ENCODE measurements around the gene FOXR1.
"Not testable (repeated sequence)": the region's sequence is repeated elsewhere in the genome, so short reads cannot be mapped to it uniquely, and the experiment has no call there.

FOXR1 gene

DNA sequence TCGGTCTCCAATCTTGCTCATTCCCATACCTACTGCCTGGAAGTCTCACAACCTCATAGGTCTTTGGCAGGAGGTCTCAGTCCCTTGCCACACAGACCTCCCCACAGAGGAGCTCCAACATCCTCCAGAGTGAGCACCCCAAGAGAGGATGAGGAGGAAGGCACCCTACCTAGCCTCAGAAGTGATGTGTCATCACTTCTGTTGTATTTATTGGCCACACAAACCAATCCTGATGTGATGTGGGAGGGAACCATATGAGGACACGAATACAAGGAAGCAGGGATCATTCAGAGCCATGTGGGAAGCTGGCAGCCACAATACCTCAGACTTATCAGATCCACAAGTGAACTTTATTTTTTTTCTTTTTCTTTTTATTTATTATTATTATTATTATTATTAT, 24.5 kb upstream of the FOXR1 start:
- DNase-seq (ENCODE audit: low read depth in 2 of 2) = no peak

DNA sequence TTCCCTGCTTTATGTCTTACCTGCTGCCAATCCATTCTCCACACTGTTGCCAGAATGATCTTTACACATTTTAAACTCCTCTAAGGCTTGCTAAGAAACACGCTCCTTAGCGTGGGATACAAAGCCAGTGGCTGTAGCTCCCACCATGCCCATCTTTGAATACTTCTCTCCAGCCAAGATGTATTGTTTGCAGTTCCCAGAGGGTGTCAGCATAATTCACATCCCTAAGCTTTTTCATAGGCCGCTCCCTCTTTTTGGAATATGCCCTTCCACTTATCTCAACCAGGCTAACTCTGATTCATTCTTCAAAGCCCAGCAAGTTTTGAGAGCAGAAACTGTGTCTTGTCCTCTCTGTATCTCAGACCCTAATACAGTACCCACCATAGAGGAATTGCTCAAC, 23.6 kb upstream of the FOXR1 start:
- no peak for DNase-seq (ENCODE audit: low read depth in 2 of 2)

DNA sequence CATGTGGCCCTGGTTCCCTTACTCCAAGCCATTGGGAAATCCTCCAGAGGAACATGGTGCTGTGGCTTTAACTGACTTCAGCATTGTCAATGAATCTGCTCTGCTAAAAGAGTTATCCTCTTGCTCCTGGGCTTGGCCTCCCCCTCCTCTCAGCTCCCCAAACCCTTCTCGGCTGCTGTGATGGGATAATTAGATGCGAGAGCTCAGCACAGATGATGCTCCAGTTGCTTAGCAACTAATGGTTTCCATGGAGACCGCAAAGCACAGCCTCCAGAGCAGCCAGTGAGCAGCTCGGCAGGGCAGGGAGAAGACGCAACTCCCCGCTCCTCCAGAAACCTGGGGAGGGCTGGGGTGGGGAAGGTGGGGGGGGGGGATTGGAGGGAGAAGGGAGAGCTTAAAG, 18.3 kb upstream of the FOXR1 start:
- DNase-seq (ENCODE audit: low read depth in 2 of 2) = no peak

DNA sequence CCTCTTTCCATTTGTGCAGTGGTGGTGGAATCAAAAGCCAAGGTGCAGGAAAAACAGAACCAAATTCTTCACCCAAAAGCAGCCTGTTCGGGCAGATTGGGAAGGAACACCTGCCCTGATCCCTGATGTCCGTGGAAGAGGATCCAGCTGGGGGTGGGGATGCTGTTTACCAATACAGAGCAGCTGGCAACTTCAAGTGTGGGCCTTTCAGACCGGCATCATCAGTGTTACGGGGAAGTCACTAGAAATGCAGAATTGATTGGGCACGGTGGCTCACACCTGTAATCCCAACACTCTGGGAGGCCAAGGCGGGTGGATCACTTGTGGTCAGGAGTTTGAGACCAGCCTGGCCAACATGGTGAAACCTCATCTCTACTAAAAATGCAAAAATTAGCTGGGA, 17.6 kb upstream of the FOXR1 start:
- DNase-seq (ENCODE audit: low read depth in 2 of 2) = not testable (repeated sequence)

DNA sequence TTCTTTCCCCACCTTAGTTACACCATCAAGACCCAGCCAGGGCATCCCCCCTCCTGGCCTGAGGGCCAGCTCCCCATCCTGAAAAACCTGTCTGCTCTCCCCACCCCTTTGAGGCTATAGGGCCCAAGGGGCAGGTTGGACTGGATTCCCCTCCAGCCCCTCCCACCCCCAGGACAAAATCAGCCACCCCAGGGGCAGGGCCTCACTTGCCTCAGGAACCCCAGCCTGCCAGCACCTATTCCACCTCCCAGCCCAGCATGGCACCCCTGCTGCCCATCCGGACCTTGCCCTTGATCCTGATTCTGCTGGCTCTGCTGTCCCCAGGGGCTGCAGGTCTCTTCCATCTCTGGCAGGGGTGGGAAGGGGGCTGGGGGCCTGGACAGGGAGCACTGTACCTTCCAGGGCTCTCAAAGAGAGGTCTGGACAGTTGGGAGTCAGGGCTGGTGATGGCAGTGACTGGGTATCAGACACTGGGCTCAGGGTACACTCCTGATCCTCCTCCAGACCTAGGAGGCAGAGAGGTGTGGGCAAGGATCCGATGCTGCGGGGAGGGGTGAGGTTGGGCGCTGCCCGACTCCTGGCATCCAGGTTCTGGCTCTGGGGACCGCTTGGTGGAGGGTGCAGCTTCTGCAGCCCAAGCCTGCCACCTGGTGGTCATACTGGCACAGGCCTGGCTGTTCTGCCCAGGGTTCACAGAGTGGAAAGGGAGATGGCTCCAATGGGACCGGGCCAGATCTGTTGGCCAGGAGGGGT, 15.3 kb upstream of the FOXR1 start, which contains the start of gene UPK2:
Gene UPK2 (plus strand): TSS at position 205 of the 753 bp plus-strand sequence. CDS start 53 bp downstream, at position 258.
- peak; percentile 76 to 86 for DNase-seq (ENCODE audit: low read depth in 2 of 2)

DNA sequence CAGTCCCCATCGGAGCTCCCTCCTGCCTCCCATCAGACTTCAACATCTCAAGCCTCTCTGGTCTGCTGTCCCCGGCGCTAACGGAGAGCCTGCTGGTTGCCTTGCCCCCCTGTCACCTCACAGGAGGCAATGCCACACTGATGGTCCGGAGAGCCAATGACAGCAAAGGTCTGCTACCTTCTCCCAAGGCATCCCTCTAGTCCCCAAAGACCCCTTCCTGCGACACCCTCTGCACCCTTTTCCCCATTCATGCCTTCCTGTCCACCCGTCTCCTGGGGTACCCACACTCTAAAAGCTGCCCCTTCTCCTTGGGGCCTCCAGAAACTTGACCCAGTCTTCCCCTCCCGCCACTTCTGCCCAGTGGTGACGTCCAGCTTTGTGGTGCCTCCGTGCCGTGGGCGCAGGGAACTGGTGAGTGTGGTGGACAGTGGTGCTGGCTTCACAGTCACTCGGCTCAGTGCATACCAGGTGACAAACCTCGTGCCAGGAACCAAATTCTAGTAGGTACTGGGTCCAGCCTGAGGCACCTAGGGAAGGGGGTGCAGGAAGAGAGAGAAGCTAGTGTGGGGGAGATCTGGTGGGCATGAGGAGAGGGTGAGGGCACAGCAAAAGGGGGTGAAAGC, 14.6 kb upstream of the FOXR1 start:
- DNase-seq (ENCODE audit: low read depth in 2 of 2) = no peak

DNA sequence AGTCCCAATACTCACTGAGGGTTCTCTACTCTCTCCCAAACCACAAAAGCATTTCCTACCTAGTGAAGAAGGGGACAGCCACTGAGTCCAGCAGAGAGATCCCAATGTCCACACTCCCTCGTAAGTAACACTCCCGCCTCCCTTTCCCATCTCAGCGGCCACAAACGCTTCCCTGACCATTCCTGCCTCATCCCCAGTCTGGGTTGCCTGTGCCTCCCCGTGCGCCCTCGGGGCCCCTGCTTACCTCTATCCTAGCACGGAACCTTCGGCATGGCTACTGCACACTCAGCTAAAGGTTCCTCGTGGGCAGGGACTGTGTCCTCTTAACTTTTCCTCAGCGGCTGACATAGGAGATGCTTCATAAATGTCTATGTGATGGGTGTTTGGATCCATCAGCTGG, 14.0 kb upstream of the FOXR1 start:
- DNase-seq (ENCODE audit: low read depth in 2 of 2) = no peak

DNA sequence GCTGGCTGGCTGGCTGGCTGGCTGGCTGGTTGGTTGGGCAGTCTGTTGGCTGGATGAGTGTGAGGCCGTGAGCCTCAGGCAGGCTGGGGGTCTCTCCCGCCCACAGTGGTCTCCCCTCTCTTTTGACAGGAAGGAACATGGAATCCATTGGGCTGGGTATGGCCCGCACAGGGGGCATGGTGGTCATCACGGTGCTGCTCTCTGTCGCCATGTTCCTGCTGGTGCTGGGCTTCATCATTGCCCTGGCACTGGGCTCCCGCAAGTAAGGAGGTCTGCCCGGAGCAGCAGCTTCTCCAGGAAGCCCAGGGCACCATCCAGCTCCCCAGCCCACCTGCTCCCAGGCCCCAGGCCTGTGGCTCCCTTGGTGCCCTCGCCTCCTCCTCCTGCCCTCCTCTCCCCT, 13.6 kb upstream of the FOXR1 start:
- DNase-seq (ENCODE audit: low read depth in 2 of 2) = no peak

DNA sequence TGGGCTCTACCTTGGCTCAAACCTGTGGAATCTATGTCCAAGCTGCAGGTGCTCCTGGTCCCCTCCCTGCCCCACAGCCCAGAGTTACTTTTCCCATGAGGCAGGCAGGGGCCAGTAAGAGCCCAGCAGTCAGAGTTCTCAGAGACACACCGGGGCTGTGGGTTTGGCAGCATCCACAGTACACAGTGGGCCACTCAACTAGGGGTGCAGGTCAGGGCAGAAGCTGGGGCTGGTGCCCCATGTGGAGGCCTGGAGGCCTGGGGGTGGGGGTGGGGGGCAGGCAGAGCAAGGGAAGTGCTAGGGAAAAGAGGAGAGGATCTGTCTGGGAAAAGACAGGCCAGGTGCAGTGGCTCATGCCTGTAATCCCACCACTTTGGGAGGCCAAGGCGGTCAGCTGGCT, 13.0 kb upstream of the FOXR1 start:
- no peak for DNase-seq (ENCODE audit: low read depth in 2 of 2)

DNA sequence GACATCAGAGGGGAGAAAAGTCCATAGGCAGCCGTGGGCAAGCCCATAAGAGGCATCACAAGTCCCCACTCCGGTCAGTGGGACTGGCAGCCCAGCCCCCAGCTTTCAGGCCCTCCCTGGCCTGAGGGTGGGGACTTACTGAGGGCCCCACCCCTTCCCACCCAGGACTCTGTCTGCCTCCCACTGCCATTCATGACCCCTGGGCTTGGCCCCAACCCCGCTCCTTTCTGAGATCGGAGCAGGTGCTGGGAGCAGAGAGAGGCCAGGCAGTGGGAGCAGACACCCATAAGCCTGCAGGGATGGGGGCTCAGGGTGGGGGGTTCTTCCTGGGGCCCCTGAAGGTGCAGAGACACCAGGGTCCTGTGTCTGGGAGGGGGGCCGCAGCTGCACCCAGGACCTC, 10.4 kb upstream of the FOXR1 start:
- DNase-seq (ENCODE audit: low read depth in 2 of 2) = no peak

DNA sequence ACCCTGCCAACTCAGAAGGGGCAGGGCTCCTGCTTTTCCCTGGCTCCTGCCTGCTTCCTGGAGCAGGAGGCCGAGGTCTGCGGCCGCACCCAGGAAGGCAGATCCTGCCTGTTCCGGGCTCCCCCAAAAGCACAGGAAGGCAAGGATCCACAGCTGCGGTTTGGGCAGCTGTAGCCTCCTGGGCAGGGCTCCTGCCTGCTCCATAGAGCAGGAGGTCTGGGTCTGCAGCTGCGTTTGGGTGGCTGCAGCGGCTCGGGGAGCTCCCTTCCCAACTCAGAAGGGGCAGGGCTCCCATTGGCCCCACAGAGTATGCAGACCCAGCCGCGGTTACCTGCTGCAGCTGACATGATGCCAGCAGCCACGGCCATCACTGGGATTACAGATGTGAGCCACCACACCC, 10.0 kb upstream of the FOXR1 start:
- no peak for DNase-seq (ENCODE audit: low read depth in 2 of 2)

DNA sequence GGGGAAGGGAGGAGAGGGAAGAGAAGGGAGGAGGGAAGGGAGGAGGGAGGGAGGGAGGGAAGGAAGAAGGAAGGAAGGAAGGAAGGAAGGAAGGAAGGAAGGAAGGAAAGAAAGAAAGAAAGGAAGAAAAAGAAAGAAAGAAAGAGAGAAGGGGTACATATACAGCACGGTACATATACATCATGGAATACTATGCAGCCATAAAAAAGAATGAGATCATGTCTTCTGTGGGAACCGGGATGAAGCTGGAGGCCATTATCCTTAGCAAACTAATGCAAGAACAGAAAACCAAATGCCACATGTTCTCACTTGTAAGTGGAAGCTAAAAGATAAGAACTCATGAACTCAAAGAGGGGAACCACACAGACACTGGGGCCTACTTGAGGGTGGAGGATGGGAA, 2.1 kb upstream of the FOXR1 start:
- not testable (repeated sequence) for DNase-seq (ENCODE audit: low read depth in 2 of 2)

DNA sequence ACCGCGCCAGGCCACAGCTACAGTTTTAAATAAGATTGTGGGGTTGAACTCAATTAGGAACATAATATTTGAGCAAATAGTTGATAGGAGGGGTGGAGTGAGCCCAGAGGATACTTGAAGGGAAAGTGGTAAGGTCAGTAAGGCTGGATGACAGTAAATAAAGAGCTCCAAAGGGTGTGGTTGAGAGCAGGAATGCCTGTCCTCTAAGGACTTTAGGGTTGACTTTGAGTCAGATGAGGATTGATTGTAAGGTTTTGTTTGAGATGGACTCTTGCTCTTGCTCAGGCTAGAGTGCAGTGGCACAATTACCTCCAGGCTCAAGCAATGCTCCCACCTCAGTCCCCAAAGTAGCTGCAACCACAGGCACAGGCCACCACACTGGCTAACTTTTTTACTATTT, 2.4 kb downstream of the FOXR1 start:
- no peak for DNase-seq (ENCODE audit: low read depth in 2 of 2)

DNA sequence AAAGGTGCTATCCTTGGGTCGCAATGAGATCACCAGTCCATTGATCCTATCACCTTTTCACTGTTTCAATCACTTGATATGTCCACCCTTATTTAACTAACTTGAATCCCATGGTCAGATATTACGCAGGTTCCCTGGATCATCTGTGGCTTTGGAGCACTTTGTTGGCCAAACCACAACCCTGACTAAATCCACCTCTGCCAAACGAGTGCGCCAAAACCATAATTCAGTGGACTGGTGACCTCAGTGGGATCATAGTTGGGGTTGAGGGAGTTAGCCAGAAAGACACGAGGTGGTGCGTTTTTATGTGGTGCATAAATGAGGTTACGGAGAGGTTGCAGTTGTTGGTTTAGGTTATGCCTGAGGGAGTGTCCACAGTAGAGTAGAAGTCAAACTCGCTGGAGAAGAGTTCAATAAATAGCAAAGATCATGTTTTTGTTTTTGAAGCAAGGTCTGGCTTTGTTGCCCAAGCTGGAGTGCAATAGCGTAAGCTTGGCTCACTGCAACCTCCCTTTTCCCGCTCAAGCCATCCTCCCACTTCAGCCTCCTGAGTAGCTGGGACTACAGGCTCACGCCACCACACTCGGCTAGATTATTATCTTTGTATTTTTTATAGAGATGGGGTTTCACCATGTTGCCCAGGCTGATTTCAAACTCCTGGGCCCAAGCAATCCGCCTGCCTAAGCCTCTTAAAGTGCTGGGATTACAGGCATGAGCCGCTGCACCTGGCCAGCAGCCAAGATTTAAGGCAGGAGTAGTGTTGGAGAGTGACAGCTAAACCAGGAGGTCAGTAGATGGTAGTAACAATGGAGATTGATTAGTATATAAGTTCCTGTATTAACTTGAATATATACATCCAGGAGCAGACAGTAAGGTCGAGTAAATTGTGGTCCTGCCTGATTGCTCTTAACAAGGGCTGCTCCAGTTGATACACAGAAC, 4.5 kb downstream of the FOXR1 start:
- DNase-seq (ENCODE audit: low read depth in 2 of 2) = no peak

DNA sequence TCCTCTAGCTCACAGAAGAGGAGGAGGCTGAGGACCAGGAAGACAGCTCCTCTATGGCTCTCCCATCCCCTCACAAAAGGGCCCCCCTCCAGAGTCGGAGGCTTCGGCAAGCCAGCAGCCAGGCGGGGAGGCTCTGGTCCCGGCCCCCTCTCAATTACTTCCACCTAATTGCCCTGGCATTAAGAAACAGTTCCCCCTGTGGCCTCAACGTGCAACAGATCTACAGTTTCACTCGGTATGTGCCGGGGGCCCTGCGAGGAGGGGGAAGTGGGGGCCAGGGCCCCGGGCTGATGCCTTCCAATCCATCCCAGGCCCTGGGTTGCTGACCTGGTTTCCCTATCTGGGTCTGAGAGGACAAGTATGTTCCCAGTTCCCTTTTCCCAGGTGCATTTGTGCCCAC, 7.9 kb downstream of the FOXR1 start:
- DNase-seq (ENCODE audit: low read depth in 2 of 2) = no peak

DNA sequence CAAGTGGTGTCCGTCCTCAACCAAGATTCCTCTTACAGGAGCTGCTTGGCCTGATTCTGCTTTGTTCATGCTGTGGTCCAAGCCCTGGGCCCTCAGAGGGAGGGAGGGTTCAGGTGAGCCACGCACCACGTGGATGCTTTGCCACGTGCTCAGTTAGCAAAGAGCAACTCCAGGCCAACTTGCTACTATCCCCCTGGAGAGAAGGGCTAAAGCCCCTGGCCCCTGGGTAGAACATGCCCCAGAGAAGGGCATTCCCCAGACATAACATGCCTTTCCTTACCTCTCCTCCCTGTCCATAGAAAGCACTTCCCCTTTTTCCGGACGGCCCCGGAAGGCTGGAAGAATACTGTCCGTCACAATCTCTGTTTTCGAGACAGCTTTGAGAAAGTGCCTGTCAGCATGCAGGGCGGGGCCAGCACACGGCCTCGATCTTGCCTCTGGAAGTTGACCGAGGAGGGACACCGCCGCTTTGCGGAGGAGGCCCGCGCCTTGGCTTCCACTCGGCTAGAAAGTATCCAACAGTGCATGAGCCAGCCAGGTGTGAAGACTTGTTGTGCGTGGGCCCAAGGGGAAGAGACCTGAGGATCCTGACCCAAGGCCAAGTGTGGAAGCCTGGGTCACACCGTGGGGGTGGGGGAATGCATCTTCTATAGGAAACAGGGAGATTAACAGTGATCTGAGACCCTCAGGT, 8.8 kb downstream of the FOXR1 start:
- no peak for DNase-seq (ENCODE audit: low read depth in 2 of 2)

DNA sequence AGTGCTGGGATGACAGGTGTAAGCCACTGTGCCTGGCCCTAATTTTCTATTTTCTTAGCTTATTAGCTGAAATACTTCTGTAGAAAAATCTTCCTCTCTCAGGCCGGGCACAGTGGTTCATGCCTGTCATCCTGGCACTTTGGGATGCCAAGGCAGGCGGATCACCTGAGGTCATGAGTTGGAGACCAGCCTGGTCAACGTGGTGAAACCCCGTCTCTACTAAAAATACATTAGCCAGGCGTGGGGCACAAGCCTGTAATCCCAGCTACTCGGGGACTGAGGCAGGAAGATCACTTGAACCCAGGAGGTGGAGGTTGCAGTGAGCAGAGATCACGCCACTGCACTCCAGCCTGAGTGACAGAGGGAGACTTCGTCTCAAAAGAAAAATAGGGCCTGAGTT, 12.8 kb downstream of the FOXR1 start:
- DNase-seq (ENCODE audit: low read depth in 2 of 2) = not testable (repeated sequence)

DNA sequence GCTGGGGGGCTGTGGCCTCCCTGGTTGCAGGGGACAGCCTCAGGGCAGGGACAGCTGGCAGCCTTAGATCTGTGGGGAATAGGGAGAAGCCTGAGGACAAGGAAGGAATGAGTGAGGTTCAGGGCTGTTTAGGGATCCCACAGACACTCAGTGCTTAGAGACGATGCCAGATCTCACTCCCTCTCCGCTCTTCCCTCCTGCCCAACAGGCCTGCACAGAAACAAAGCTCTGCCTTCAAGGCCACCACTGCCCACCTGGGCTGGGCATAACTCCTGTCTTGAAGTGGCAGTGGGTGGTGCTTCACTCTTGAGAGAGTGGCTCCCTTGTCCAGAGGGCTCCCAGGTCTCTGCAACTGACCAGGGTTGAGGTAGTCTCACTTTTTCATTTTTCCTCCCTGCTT, 13.3 kb downstream of the FOXR1 start:
- no peak for DNase-seq (ENCODE audit: low read depth in 2 of 2)

DNA sequence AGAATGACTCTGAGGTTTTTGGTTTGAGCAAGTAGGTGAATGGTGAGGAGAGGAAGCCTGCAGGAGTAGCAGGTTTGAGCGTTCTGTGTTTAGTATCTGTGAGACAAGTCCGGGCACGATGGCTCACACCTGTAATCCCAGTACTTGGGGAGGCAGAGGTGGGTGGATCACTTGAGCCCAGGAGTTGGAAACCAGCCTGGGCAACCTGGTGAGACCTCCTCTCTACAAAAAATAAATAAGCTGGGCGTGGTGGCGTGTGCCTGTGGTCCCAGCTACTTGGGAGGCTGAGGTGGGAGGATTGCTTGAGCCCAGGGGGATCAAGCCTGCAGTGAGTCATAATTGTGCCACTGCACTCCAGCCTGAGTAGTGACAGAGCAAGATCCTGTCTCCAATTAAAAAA, 16.7 kb downstream of the FOXR1 start:
- no peak for DNase-seq (ENCODE audit: low read depth in 2 of 2)

DNA sequence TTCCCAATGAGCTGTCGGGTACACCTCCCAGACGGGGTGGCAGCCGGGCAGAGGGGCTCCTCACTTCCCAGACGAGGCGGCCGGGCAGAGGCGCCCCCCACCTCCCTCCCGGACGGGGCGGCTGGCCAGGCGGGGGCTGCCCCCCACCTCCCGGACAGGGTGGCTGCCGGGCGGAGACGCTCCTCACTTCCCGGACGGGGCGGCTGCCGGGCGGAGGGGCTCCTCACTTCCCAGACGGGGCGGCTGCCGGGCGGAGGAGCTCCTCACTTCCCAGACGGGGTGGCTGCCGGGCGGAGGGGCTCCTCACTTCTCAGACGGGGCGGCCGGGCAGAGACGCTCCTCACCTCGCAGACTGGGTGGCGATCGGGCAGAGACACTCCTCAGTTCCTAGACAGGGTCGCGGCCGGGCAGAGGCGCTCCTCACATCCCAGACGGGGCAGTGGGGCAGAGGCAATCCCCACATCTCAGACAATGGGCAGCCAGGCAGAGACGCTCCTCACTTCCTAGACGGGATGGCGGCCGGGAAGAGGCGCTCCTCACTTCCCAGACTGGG, 20.0 kb downstream of the FOXR1 start:
- DNase-seq (ENCODE audit: low read depth in 2 of 2) = not testable (repeated sequence)

DNA sequence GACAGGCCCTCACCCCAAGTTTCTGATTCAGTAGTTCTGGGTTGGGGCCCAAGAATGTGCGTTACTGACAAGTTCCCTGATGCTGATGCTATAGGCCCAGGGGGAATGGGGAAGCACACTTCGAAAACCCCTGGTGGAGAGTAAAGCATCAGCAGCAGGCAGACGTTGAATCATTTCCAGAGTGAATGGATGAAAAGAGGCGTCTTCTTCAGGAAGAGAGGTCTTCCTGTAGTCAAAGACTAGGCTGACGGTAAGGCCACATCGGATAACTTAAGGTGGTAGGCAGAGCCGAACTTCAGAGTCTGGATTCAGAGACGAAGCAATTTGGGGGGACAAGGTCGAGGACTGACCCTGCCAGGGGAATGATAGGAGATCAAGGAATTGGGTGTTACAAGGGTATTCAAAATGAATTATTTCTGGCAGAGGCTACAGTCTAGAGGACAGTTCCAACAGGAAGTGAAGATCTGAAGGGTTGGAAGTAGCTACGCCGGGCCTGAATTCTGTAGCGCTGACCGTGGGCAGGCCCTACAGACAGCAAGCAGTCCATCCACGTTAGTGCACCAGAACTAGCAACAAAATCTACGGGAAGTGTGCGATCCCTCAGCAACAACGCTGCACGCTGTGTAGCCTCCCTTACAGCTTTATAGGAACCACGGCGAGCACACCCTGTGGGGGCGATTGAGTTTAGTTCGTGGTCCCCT, 25.5 kb downstream of the FOXR1 start:
- DNase-seq (ENCODE audit: low read depth in 2 of 2) = peak; percentile 24 to 38
